DMS53 treated with DMSO at 0.1 percent for 48 hours (cell line): Measurements from ENCODE around the gene FLT4.
"Not testable (repeated sequence)": the region's sequence is repeated elsewhere in the genome, so short reads cannot be mapped to it uniquely, and the experiment has no call there.

ENCODE experiments used
- DNase-seq: peaks from one replicate; lab custom pipeline; 2025; ENCODE audit not compliant: unreplicated experiment; lab: John Stamatoyannopoulos, UW

The FLT4 gene

DNA sequence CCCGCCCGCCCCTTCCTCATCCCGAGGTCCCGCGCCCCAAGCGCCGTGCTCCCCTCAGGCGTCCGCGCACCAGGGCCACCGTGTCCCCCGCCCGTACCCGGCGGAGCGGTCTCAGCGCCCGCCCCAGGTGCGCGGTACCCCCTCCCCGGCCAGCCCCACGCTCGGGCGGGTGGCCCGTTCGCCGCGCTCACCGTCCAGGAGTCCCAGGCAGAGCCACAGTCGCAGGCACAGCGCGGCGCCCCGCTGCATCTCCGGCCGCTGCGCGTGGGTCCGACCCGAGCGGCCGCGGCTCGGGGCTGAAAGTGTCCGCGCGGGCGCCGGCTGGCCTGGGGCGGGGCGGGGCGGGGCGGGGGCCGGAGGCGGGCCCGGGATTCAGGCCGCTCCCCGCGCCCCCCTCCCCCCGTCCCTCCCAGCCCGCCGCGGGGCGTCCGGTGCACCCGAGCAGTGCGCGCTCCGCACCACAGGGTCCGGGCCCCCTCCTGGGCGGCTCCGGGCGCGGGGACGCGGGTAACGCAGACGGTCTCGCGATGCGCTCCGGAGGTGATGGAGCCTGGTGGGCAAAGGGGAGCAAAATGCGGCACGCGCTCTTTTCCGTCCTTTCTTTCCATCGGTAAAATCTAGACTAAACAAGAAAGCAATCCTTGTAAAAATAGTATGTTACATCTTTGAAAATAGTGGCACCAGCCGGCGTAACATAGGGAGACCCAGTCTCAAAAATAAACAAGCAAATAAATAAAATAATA, at the start of gene FLT4:
Gene FLT4, minus strand, starts transcription at position 304 of the 743 bp plus-strand sequence. Its CDS starts 55 bp downstream, at position 249.
- no peak for DNase-seq

DNA sequence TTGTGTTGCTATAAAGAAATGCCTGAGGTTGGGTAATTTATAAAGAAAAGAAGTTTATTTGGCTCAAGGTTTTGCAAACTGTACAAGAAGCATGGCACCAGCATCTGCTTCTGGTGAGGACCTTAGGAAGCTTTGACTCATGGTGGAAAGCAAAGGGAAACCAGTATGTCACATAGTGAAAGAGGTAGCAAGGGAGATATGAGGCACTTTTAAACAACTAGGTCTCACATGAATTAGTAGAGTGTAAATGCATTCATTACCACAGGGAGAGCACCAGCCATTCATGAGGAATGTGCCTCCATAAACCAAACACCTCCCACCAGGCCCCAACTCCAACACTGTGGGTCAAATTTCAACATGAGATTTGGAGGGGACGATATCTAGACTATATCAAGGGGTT, 49.6 kb upstream of the FLT4 start:
- no peak for DNase-seq

DNA sequence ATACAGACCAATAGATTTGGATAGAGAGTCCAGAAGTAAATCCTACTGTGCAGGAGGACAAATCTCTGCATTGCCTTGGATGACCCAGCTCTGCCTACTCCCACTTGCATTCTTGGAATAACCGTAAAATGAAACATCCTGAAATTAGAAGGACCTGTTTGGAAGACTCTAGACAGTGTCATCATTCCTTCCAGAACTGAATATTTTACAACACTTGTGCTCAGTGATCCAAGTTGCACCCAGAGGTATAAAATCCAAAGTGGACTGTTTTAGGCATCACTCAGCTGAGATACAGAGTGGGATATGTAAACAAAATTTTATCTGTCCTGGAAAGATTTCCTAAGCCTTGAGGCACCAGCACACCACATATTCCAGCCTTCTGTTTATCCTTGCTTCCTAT, 46.7 kb upstream of the FLT4 start:
- DNase-seq, result no peak

DNA sequence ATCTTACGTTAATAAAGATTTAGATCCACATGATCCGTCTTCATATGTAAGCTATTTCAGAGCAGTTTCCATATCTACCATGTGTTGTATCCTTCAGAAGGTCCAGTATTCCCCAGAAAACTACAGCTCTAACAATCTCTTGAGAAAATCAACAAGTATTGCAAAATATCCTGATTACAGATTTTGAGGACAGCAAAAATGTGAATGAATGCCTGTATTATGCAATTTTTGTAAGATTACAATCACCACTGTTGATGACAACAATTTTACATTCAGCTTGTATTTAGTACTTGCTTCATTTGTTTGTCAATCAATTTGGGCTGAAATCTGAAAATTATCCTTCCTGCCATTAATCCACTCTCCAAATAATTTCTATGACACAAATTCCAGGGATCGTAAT, 43.0 kb upstream of the FLT4 start:
- no peak for DNase-seq

DNA sequence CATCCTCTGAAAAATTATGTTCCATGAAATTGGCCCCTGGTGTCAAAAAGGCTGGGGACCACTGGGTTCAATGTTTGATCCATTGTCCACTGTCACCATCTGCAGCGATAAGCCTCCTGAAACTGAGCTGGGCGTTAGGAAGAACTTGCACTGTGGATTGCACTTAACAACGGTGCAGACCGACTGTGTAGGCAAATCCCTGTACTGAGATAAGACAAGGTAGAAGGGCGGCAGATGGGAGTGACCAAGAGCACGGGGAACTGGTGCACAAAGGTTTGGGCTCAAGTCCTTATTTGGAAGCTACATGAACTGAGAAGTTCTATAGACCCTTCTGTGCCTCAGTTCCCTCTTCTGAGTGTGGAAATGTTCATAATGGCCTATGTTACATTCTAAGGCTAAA, 41.6 kb upstream of the FLT4 start:
- DNase-seq, result no peak

DNA sequence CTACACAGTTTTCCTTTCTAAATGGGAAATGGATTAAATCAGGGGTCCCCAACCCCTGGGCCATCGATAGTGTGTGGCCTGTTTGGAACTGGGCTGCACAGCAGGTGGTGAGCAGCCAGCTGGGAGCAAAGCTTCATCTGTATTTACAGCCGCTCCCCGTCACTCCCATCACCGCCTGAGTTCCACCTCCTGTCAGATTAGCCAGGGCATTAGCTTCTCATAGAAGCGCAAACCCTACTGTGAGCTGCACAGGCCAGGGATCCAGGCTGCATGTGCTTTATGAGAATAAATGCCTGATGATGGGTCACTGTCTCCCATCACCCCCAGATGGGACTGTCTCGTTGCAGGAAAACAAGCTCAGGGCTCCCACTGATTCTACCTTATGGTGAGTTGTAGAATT, 41.2 kb upstream of the FLT4 start:
- DNase-seq, result no peak

DNA sequence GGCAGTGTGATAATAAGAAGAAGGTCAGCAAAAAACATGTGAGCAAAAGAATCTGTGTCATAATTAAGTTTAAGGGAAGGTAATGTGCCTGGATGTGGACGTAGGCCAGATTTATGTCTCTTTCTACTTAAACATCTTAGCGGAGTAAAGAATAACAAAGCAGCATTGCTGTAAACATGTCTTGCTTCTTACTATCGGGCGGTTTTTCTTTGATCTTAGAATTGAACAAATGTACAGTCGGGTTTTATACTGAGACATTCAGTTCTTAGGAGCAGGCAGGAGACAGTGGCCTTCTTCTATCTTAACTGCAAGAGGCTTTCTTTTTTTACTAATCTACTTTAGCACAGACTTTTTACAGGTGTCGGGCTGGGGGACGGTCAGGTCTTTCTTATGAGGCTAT, 40.4 kb upstream of the FLT4 start:
- DNase-seq, result no peak

GRCh38 chr5:180689071-180689694, 39.8 kb upstream of the FLT4 start:
- no peak for DNase-seq

- DNase-seq, result no peak
Observed at GRCh38 chr5:180688330-180689070, 39.1 kb upstream of the FLT4 start.

GRCh38 chr5:180686799-180687198, 37.4 kb upstream of the FLT4 start:
- DNase-seq, result not testable (repeated sequence)

DNA sequence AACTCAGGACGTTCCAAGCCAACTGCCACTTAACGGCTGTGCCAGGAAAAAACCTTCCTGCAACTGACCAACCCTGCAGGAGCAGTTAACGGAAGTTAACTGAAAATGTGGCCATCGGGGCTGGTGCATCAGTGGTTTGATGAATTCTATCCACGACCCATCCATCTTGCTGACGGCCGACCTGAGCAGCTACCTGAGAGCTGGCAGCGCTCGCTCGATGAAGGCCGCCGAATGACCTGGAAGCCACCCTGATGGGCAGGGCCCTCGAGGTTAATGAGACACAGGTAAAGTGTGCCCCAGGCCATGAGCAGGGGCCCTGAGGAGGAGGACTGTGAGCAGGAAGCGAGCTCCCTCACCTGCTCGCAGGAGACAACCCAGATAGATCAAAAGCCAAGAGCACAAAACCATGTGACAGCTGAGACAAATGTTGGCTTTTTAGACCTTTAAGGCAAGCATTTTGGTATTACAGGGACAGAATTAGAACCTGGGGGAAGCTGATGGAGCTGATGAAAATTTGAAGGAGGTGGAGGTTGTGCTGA, 35.3 kb upstream of the FLT4 start:
- no peak for DNase-seq

- no peak for DNase-seq
Observed at GRCh38 chr5:180683220-180683922, 34.0 kb upstream of the FLT4 start.

DNA sequence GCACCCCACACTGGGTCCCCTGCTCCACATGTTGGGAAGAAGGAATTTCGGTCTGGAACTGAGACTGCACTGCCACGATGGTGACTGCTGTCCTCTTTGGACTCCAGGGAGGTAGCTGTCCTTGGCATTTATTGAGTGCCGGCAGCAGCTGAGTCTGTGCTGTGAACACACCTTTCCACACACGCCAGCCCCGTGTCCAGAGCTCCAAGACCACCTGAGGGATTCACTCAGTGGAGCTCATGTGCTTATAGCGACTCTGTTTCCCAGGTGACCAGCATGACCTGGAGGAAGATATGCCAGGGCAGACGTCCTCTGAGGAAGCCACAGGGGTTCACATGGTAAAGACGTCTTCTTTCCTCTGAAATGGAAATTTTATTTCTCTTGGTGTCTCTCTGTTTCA, 33.2 kb upstream of the FLT4 start:
- DNase-seq, result no peak

- not testable (repeated sequence) for DNase-seq
Observed at GRCh38 chr5:180682008-180682407, 32.6 kb upstream of the FLT4 start.

DNA sequence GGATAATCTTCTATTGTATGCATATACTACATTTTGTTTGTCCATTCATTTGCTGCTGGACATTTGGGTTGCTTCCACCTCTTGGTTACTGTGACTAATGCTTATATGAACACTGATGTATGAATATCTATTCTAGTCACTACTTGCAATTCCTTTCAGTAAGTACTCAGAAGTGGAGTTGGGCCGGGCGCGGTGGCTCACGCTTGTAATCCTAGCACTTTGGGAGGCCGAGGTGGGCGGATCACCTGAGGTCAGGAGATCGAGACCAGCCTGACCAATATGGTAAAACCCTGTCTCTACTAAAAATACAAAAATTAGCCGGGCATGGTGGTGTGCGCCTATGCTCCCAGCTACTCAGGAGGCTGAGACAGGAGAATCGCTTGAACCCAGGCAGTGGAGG, 28.9 kb upstream of the FLT4 start:
- DNase-seq, result not testable (repeated sequence)

DNA sequence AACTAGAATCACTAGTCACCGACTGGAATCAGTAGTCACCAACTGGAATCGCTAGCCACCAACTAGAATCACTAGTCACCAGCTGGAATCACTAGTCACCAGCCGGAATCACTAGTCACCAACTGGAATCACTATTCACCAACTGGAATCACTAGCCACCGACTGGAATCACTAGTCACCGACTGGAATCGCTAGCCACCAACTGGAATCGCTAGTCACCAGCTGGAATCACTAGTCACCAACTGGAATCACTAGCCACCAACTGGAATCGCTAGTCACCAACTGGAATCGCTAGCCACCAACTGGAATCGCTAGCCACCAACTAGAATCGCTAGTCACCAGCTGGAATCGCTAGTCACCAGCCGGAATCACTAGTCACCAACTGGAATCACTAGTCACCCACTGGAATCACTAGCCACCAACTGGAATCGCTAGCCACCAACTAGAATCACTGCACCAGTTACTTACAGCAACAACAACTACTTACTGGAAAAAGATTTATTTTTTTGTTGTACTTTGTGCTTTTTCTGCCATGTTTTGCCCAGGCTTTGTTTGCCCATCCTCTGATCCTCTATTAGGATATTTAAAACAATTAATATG, 25.7 kb upstream of the FLT4 start:
- DNase-seq, result no peak

- DNase-seq, result not testable (repeated sequence)
Observed at GRCh38 chr5:180674090-180674475, 24.7 kb upstream of the FLT4 start.

DNA sequence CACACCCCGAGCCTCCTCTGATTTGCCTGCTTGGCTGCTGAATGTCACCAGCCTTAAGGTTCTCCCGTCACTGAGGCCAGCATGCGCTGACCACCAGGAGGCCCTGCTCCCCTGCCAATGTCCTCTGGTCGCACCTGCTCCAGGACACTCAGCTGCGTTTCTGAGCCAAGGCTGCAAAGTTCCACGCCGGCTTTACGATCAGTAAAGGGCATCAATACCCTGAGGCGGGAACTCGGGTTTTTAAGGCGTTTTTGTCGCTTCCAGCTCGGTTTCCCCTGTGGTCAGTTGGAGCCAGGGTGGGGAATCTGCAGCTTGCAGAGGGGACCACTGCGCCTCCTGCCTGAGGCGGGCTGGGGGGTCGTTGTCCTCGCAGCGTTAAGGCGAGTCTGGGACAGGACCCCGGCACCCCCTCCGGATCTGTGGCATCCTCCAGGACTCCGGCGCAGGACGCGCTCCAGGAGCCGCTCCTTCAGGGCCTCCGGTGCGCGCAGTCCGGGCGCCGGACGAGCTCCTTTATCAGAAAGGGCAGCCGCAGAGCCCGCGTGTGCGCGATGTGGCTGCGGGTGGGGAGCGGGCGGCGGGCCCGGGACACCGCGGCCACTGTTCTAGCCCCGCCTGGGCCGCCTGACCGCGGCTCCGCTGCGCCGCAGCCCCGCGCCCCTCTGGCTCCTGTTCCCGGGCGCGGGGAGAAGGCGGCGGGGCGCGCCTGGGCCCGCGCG, 24.1 kb upstream of the FLT4 start:
- DNase-seq, result no peak

GRCh38 chr5:180671958-180672524, 22.6 kb upstream of the FLT4 start:
- not testable (repeated sequence) for DNase-seq
